Keratinocyte (primary cell): Measurements from ENCODE around the gene UNC119B. TPM values are rescaled to one million over a fixed set of nuclear protein-coding genes. Genes with fewer than 3 reads are reported as not detected.

ENCODE experiments used
- DNase-seq: peaks from one replicate; pipeline ENCODE4 v3.0.0-alpha.2; 2011; ENCODE audit warnings: low read depth, missing footprints, low spot score
- FAIRE-seq: peaks from 2 replicates; lab custom pipeline; 2011; peaks lifted over from hg19 to GRCh38; lab: Jason Lieb, UNC
- H2AFZ ChIP-seq: 2 replicates; pipeline ENCODE4 v1.6.0; 2012; ENCODE audit warnings: low read length, control low read depth, inconsistent platforms; ENCODE audit not compliant: control insufficient read depth
- H3K27ac ChIP-seq: 2 replicates; pipeline ENCODE4 v1.5.1; 2011; ENCODE audit warnings: low read length; ENCODE audit not compliant: control insufficient read depth, insufficient read depth
- H3K27me3 ChIP-seq: 3 replicates; pipeline ENCODE4 v1.6.0; 2011; ENCODE audit warnings: low read length; ENCODE audit not compliant: control insufficient read depth, insufficient read depth; ENCODE audit errors: extremely low read depth
- H3K36me3 ChIP-seq, 2 experiments: 2 replicates in 1 of 2; 3 replicates in 1 of 2; pipeline ENCODE4 v1.5.1; 2011; ENCODE audit warnings: low read length in 2 of 2, mild to moderate bottlenecking in 1 of 2; ENCODE audit not compliant: control insufficient read depth in 2 of 2, insufficient read depth in 2 of 2; ENCODE audit errors: extremely low read depth in 1 of 2
- H3K4me1 ChIP-seq: 3 replicates; pipeline ENCODE4 v1.5.1; 2011; ENCODE audit warnings: low read length; ENCODE audit not compliant: control insufficient read depth, insufficient read depth; ENCODE audit errors: extremely low read depth
- H3K4me2 ChIP-seq: 3 replicates; pipeline ENCODE4 v1.6.0; 2011; ENCODE audit warnings: low read depth, low read length; ENCODE audit not compliant: control insufficient read depth, insufficient read depth; ENCODE audit errors: extremely low read depth
- H3K4me3 ChIP-seq, 3 experiments: fragments of 200-600 bp in 1 of 3; sonication (generic) in 1 of 3; 2 replicates in 2 of 3; 3 replicates in 1 of 3; pipeline ENCODE4 v1.5.1; 2011 to 2016; ENCODE audit warnings: low read length in 3 of 3, mild to moderate bottlenecking in 3 of 3, control low read depth in 2 of 3, inconsistent platforms in 1 of 3, low read depth in 1 of 3, mixed read lengths in 1 of 3, mixed run types in 1 of 3, moderate library complexity in 1 of 3; ENCODE audit not compliant: control insufficient read depth in 2 of 3, insufficient read depth in 2 of 3; ENCODE audit errors: extremely low read depth in 1 of 3
- H3K79me2 ChIP-seq: 2 replicates; pipeline ENCODE4 v1.6.0; 2012; ENCODE audit warnings: low read length; ENCODE audit not compliant: control insufficient read depth, insufficient read depth
- H3K9ac ChIP-seq: 3 replicates; pipeline ENCODE4 v1.6.0; 2011; ENCODE audit warnings: low read length; ENCODE audit not compliant: control insufficient read depth, insufficient read depth; ENCODE audit errors: extremely low read depth
- H3K9me1 ChIP-seq: 3 replicates; pipeline ENCODE4 v1.6.0; 2011; ENCODE audit warnings: low read length; ENCODE audit not compliant: control insufficient read depth, insufficient read depth; ENCODE audit errors: extremely low read depth
- H3K9me3 ChIP-seq: 2 replicates; pipeline ENCODE4 v1.5.1; 2012; ENCODE audit warnings: low read depth, low read length; ENCODE audit not compliant: control insufficient read depth
- H4K20me1 ChIP-seq: 3 replicates; pipeline ENCODE4 v1.6.0; 2011; ENCODE audit warnings: low read length; ENCODE audit not compliant: control insufficient read depth, insufficient read depth; ENCODE audit errors: extremely low read depth
- EZH2 ChIP-seq: IDR thresholded peaks from one replicate; pipeline ENCODE4 v1.6.1; 2012; ENCODE audit warnings: inconsistent platforms, mild to moderate bottlenecking, low read length, moderate library complexity
- dilution Hi-C: fragments of 300-500 bp; cut with MboI; formaldehyde crosslinking; loops from one replicate; pipeline ENCODE4 v1.7.0; 2020; ENCODE audit warnings: low sequenced_read_pairs; ENCODE audit not compliant: extremely low pct_ligation_motif_present
- polyA plus RNA-seq, 5 experiments: library from polyadenylated mRNA; depleted of rRNA in 3 of 5; stranded (reverse) in 3 of 5; stranded (forward) in 1 of 5; unstranded in 1 of 5; fragments of >200 nt; gene quantifications; 1 replicate in 1 of 5; 2 replicates in 3 of 5; 3 replicates in 1 of 5; pipeline versions ENCODE4 v1.2.1 to v1.2.3, GENCODE V29; 2011 to 2012; ENCODE audit warnings: missing spikeins in 2 of 5, low read depth in 1 of 5, low replicate concordance in 1 of 5
- TF ChIP-seq, protein P1 (sequence below), 3 experiments: IDR thresholded peaks in 1 of 3; conservative IDR thresholded peaks in 1 of 3; optimal IDR thresholded peaks in 1 of 3; 2 replicates in 2 of 3; 3 replicates in 1 of 3; pipeline versions ENCODE3 to v1.5.1; 2011; ENCODE audit warnings: low read length in 3 of 3, mild to moderate bottlenecking in 3 of 3, moderate library complexity in 2 of 3, control low read depth in 1 of 3, inconsistent platforms in 1 of 3; ENCODE audit not compliant: insufficient read depth in 2 of 3; ENCODE audit errors: extremely low read depth in 1 of 3

UNC119B gene
- polyA plus RNA-seq, 1 donor (not counting 4 experiments of a cell fraction or from before 2014, with no cell fraction given) = 22.0 TPM

DNA sequence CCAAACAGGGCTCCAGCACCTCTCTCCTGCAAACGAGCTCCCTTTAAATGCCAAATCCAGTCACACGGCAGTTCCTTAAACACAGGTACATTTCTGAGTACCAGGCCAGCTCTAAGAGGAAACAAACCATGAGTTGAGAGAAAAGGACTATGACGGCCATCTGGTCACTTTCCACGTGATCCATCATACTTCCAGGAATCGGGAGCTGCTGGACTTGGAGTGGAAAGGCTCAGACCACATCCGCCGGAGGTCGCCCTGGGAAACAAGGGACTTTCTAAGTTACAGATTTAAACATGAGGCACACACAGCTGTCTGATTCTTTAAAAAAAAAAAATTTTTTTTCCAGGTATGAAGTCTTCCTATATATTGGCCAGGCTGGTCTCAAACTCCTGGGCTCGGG is 54.6 kb downstream of the UNC119B start:
- Histone ChIP-seq H3K4me1 (peaks cover 22% of the 10 kb centered on the region), H4K20me1 (no peaks in the 10 kb centered on the region), H3K36me3 (peaks cover 32 to 42% of the 10 kb centered on the region in 2 experiments), H3K27ac (no peak overlapping the region), H2AFZ (no peak overlapping the region), H3K4me2 (no peak overlapping the region), H3K9me1 (no peaks in the 10 kb centered on the region), H3K79me2 (no peaks in the 10 kb centered on the region), H3K9ac (no peak overlapping the region), H3K9me3 (no peaks in the 10 kb centered on the region), H3K4me3 (no peak overlapping the region), H3K27me3 (no peaks in the 10 kb centered on the region)
- dilution Hi-C loops = no loop called here
- FAIRE-seq = no peak
- no peak for DNase-seq
- TF ChIP-seq, protein P1, sequence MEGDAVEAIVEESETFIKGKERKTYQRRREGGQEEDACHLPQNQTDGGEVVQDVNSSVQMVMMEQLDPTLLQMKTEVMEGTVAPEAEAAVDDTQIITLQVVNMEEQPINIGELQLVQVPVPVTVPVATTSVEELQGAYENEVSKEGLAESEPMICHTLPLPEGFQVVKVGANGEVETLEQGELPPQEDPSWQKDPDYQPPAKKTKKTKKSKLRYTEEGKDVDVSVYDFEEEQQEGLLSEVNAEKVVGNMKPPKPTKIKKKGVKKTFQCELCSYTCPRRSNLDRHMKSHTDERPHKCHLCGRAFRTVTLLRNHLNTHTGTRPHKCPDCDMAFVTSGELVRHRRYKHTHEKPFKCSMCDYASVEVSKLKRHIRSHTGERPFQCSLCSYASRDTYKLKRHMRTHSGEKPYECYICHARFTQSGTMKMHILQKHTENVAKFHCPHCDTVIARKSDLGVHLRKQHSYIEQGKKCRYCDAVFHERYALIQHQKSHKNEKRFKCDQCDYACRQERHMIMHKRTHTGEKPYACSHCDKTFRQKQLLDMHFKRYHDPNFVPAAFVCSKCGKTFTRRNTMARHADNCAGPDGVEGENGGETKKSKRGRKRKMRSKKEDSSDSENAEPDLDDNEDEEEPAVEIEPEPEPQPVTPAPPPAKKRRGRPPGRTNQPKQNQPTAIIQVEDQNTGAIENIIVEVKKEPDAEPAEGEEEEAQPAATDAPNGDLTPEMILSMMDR (optimal IDR thresholded peaks at IDR 0.05 in 1 of 3, IDR thresholded peaks at IDR 0.05 in 1 of 3, conservative IDR thresholded peaks at IDR 0.05 in 1 of 3; ENCODE audit: extremely low read depth in 1 of 3, insufficient read depth in 2 of 3, low read length in 3 of 3) = no peak
- TF ChIP-seq EZH2 = no peak

DNA sequence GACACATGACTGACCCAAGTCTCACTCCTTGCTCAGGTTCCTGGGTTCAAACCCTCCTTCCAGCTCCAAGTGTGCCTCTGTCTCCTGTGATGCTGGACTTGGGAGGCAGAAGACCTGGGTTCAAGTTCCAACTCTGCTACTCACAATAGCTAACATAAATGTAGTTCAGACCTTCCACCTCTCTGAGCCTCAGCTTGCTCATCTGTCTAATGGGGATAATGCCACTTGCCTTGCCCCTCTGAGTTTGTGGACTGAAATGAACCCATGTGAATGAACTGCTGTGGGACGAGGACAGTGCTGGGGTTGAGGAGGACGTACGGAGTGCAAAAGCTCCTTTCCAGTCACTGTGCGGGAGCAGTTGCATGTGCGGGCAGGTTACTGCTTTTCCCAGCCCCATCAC is 56.3 kb downstream of the UNC119B start:
- H3K4me1 ChIP-seq = peaks cover 8% of the 10 kb centered on the region
- no peaks in the 10 kb centered on the region for H3K27me3 ChIP-seq
- H2AFZ ChIP-seq = no peak overlapping the region
- FAIRE-seq (no peak), DNase-seq (no peak)
- H3K36me3 ChIP-seq = peaks cover 32 to 35% of the 10 kb centered on the region in 2 experiments
- no peaks in the 10 kb centered on the region for H3K9me3 ChIP-seq
- H3K9ac ChIP-seq = no peak overlapping the region
- H4K20me1 ChIP-seq = no peaks in the 10 kb centered on the region
- no peaks in the 10 kb centered on the region for H3K9me1 ChIP-seq
- H3K27ac ChIP-seq = no peak overlapping the region
- H3K4me2 ChIP-seq = no peak overlapping the region
- TF ChIP-seq EZH2 = no peak
- TF ChIP-seq, protein P1 (optimal IDR thresholded peaks at IDR 0.05 in 1 of 3, IDR thresholded peaks at IDR 0.05 in 1 of 3, conservative IDR thresholded peaks at IDR 0.05 in 1 of 3; ENCODE audit: extremely low read depth in 1 of 3, insufficient read depth in 2 of 3, low read length in 3 of 3) = no peak
- no peaks in the 10 kb centered on the region for H3K79me2 ChIP-seq
- no peak overlapping the region for H3K4me3 ChIP-seq
- dilution Hi-C loops = no loop called here
